ENCODE data around the gene THSD7A. TPM values are rescaled to one million over a fixed set of nuclear protein-coding genes. Genes with fewer than 3 reads are reported as not detected.

The THSD7A gene
- total and polyA plus RNA-seq, 2 of the 4 experiments (the other 2 are of a cell fraction) = 0.02 to 0.18 TPM

GRCh38 chr7:11513460-11513859 lies 318.5 kb downstream of the THSD7A start:
- WGBS, 2 experiments (ENCODE audit: extremely low coverage in 2 of 2, insufficient read length in 1 of 2) = no CpG with 5 or more reads among the region's 1 CpG
- no peak overlapping the region for H4K5ac ChIP-seq (ENCODE audit: low read depth, low read length)
- in situ Hi-C loops (cut with MboI; ENCODE audit: low sequenced_read_pairs) = no loop called here
- H2BK15ac ChIP-seq (ENCODE audit: low read depth, low read length) = no peak overlapping the region
- H3K27ac ChIP-seq (ENCODE audit: insufficient read depth, low read length) = no peak overlapping the region
- no peak overlapping the region for H3K56ac ChIP-seq (ENCODE audit: extremely low read depth, insufficient read depth, low read length)
- no peak overlapping the region for H2AFZ ChIP-seq (replicated peaks; ENCODE audit: low read length, poor library complexity)
- H2BK5ac ChIP-seq (ENCODE audit: low read depth, low read length, poor library complexity, severe bottlenecking) = no peak overlapping the region
- H2BK120ac ChIP-seq (ENCODE audit: low read depth, low read length) = no peak overlapping the region
- H3K4ac ChIP-seq (ENCODE audit: low read depth, low read length) = no peak overlapping the region
- CTCF ChIA-PET = no interaction called here
- no peak overlapping the region for H3K18ac ChIP-seq (ENCODE audit: low read depth, low read length)
- POLR2A ChIA-PET (ENCODE audit: unreplicated experiment) = no interaction called here
- intact Hi-C loops (cut with micrococcal nuclease) = loop anchor here (10.0 kb wide), 1 partner anchor 59 kb away; no protein-coding TSS in a partner anchor
- DNase-seq (no peak), ATAC-seq (ENCODE audit: low read depth) (no peak)
- H3K14ac ChIP-seq (replicated peaks; ENCODE audit: low read depth, low read length) = no peak overlapping the region
- H3K36me3 ChIP-seq (ENCODE audit: control insufficient read depth, insufficient read depth, low read length) = no peaks in the 10 kb centered on the region
- H2AK5ac ChIP-seq (ENCODE audit: low read depth, low read length) = no peak overlapping the region
- no peaks in the 10 kb centered on the region for H3K79me1 ChIP-seq (ENCODE audit: low read depth in 1 of 2, low read length in 2 of 2)
- H3K9ac ChIP-seq (ENCODE audit: low read depth, low read length) = no peak overlapping the region
- no peak overlapping the region for H3K4me2 ChIP-seq (ENCODE audit: low read depth, low read length)
- no peak overlapping the region for H4K8ac ChIP-seq (ENCODE audit: low read depth in 2 of 2, low read length in 2 of 2)
- no peaks in the 10 kb centered on the region for H3K9me1 ChIP-seq (ENCODE audit: insufficient read depth, low read length)
- no peak overlapping the region for H2BK20ac ChIP-seq (ENCODE audit: low read depth, low read length)
- BruUV-seq (replicated peaks) = no TSS peak
- H3K4me3 ChIP-seq (ENCODE audit: insufficient read depth, low read depth, low read length) = no peak overlapping the region
- no peaks in the 10 kb centered on the region for H3K4me1 ChIP-seq (ENCODE audit: control insufficient read depth, insufficient read depth, low read length)
- no peaks in the 10 kb centered on the region for H3K27me3 ChIP-seq (ENCODE audit: control insufficient read depth, insufficient read depth, low read length)
- H4K91ac ChIP-seq (ENCODE audit: insufficient read depth, low read depth, low read length) = no peak overlapping the region
- H3K23ac ChIP-seq (ENCODE audit: low read depth, low read length) = no peak overlapping the region
- no peak overlapping the region for H2AK9ac ChIP-seq (replicated peaks; ENCODE audit: low read depth, low read length, poor library complexity)
- no peak for TF ChIP-seq BHLHE40 (IDR thresholded peaks at IDR 0.05; ENCODE audit: low read depth, low read length)
- TF ChIP-seq RCOR1 (IDR thresholded peaks at IDR 0.05; ENCODE audit: insufficient replicate concordance, low read length) = no peak
- no peak for TF ChIP-seq ELK1 (IDR thresholded peaks at IDR 0.05; ENCODE audit: borderline replicate concordance, low read depth, low read length)
- no peak for TF ChIP-seq MAFK (IDR thresholded peaks at IDR 0.05; ENCODE audit: low read depth, low read length)
- no peak for TF ChIP-seq FOS (IDR thresholded peaks at IDR 0.05; ENCODE audit: low read depth, low read length)
- no peak for TF ChIP-seq RAD21 (IDR thresholded peaks at IDR 0.05; ENCODE audit: low read length)
- TF ChIP-seq SMC3 (IDR thresholded peaks at IDR 0.05; ENCODE audit: low read depth, low read length) = no peak
- no peak for TF ChIP-seq MAZ (IDR thresholded peaks at IDR 0.05; ENCODE audit: borderline replicate concordance, low read depth, low read length)
- no peak for TF ChIP-seq MXI1 (IDR thresholded peaks at IDR 0.05; ENCODE audit: borderline replicate concordance, low read depth, low read length)
- no peak for TF ChIP-seq RFX5 (IDR thresholded peaks at IDR 0.05; ENCODE audit: low read depth, low read length)
- TF ChIP-seq NFE2L2 (IDR thresholded peaks at IDR 0.05; ENCODE audit: low read depth, low read length) = no peak
- TF ChIP-seq POLR2A (IDR thresholded peaks at IDR 0.05; ENCODE audit: low read depth, low read length) = no peak
- TF ChIP-seq CHD1 (IDR thresholded peaks at IDR 0.05; ENCODE audit: low read depth, low read length) = no peak
- no peak for TF ChIP-seq USF2 (IDR thresholded peaks at IDR 0.05; ENCODE audit: low read depth, low read length)
- TF ChIP-seq CTCF (conservative IDR thresholded peaks at IDR 0.05; ENCODE audit: low read depth, low read length) = no peak
- no peak for TF ChIP-seq CEBPB (IDR thresholded peaks at IDR 0.05; ENCODE audit: low read depth, low read length)
- H4K20me1 ChIP-seq (ENCODE audit: insufficient read depth, low read length) = no peaks in the 10 kb centered on the region
- dilution Hi-C loops (cut with HindIII; ENCODE audit: low sequenced_read_pairs, unreplicated experiment) = no loop called here
- no peaks in the 10 kb centered on the region for H3K9me3 ChIP-seq (ENCODE audit: control insufficient read depth, insufficient read depth, low read length)

Data from IMR-90 (cell line).